Adrenal gland (tissue), 5 donors: ENCODE measurements around the gene NINJ1.

Experiments used
- POLR2A ChIP-seq, 2 donors: fragments of 450-650 bp; IDR thresholded peaks; one replicate each; pipeline ENCODE4 v1.6.1; 2017; ENCODE audit warnings: antibody characterized with exemption in 2 of 2, mild to moderate bottlenecking in 2 of 2, moderate library complexity in 1 of 2
- TF ChIP-seq, protein P1 (sequence below), 6 experiments: fragments of 450-650 bp in 4 of 6; fragments of 200-600 bp in 2 of 6; sonication (generic) in 1 of 6; IDR thresholded peaks; 1 replicate in 5 of 6; 2 replicates in 1 of 6; pipeline versions ENCODE4 v1.5.1 to v1.8.0; 2016 to 2021; ENCODE audit warnings: antibody characterized with exemption in 6 of 6, mild to moderate bottlenecking in 2 of 6, moderate library complexity in 1 of 6
- donor health status: DM: no; HTN: no; CAD: no.

GRCh38 chr9:93138171-93138764 is 4.2 kb upstream of the NINJ1 start:
- TF ChIP-seq, protein P1, sequence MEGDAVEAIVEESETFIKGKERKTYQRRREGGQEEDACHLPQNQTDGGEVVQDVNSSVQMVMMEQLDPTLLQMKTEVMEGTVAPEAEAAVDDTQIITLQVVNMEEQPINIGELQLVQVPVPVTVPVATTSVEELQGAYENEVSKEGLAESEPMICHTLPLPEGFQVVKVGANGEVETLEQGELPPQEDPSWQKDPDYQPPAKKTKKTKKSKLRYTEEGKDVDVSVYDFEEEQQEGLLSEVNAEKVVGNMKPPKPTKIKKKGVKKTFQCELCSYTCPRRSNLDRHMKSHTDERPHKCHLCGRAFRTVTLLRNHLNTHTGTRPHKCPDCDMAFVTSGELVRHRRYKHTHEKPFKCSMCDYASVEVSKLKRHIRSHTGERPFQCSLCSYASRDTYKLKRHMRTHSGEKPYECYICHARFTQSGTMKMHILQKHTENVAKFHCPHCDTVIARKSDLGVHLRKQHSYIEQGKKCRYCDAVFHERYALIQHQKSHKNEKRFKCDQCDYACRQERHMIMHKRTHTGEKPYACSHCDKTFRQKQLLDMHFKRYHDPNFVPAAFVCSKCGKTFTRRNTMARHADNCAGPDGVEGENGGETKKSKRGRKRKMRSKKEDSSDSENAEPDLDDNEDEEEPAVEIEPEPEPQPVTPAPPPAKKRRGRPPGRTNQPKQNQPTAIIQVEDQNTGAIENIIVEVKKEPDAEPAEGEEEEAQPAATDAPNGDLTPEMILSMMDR (IDR thresholded peaks at IDR 0.05), result no peak
- no peak for TF ChIP-seq POLR2A (IDR thresholded peaks at IDR 0.05)
